GM21717 (cell line): ENCODE data around the gene ATP11A.
"Not testable (repeated sequence)": the region's sequence is repeated elsewhere in the genome, so short reads cannot be mapped to it uniquely, and the experiment has no call there.

Experiments used
- ATAC-seq: cut with Tn5 transposase; IDR thresholded peaks from one replicate; pipeline ENCODE4 v1.9.1; 2021; ENCODE audit warnings: mild to moderate bottlenecking, moderate library complexity; ENCODE audit not compliant: unreplicated experiment

Gene ATP11A

GRCh38 chr13:112708560-112709240 lies 18.9 kb downstream of the ATP11A start:
- ATAC-seq = no peak

DNA sequence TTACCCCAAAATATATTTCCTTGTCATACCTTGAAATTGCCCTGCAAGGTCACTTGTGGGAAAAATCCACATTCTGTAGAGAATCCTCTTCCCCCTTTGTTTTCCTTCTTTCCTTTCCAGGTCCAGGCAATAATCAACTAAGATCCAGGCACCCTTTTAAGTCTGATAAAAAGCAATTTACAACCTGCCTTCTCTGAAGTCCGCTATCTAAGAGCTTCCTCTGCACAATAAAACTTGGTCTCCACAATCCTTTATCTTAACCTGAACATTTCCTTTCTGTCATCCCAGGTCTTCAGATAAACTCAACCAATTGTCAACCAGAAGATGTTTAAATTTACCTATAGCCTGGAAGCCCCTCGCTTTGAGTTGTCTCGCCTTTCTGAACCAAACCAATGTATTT lies 19.5 kb downstream of the ATP11A start:
- not testable (repeated sequence) for ATAC-seq

DNA sequence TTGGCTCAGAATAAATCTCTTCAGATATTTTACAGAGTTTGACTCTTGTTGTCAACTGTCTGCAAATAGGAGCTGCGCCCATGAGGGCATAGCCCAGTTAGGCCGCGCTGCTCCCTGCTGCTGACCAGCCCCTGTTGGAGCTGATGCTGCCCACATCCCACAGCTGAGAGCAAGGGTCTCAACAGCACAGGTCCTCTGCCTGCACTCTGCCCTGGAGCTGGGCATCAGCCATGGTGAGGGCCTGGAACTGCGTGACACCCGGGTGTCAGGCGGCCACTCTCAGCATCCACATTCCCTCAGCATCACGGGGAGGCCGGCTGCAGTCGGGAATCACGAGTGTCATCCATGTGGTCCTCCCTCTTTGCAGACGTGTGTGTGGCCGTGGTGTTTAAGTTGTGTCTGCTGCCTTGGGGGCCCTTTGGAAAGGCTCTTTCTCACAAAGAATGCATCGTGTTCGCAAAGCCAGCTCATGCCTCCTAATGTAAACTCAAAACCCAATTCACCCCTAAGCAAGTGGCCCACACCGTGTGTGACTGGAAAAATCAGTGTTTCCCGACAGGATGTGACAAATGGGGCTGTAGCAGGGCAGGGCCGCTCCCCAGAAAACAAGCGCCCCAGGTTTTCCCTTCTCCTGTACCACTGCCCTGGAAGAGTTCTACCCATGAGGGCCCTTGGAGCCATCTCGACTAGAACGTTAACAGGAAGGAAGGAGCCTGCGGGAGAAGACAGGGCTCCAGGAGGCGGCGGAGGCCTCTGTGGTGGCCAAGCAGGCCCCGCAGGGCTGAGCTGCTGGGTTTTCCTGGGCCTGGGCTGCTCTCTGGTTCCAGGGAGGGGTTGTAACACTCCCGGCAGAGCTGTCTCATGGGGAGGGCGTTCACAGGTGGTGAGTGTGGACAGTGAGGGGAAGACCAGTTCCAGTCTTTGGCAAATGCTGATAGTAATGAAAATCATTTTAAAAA lies 20.3 kb downstream of the ATP11A start:
- ATAC-seq = no peak

DNA sequence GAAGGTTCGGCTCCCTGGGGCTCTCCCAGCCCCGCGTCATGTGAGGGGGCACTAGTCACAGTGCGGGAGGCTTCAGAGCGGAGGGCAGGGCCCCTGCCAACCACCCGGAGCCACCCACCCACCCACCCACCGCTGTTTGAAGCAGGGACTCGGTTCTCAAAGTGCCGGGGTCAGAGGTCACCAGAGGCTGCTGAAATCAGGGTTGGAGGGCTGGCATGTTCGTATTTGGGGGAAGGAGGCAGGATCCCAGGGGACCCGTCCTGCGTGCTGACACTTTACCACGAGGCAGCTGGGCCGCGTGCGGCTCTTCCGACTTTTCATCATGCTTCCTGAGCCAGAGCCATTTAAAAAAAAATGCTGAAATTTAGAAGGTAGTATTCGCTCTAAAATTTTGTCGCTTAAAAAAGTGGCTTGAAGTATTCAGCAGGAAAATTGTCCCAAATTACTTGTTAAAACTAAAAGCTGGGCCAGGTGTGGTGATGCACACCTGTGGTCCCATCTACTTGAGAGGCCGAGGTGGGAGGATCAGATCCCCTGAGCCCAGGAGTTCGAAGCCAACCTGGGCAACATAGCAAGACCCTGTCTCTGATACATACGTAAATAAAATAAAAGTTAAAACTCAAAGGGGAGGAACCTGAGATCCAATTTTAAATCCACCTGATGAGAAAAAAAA lies 21.2 kb downstream of the ATP11A start:
- ATAC-seq = no peak

GRCh38 chr13:112711528-112712265 lies 21.9 kb downstream of the ATP11A start:
- no peak for ATAC-seq

DNA sequence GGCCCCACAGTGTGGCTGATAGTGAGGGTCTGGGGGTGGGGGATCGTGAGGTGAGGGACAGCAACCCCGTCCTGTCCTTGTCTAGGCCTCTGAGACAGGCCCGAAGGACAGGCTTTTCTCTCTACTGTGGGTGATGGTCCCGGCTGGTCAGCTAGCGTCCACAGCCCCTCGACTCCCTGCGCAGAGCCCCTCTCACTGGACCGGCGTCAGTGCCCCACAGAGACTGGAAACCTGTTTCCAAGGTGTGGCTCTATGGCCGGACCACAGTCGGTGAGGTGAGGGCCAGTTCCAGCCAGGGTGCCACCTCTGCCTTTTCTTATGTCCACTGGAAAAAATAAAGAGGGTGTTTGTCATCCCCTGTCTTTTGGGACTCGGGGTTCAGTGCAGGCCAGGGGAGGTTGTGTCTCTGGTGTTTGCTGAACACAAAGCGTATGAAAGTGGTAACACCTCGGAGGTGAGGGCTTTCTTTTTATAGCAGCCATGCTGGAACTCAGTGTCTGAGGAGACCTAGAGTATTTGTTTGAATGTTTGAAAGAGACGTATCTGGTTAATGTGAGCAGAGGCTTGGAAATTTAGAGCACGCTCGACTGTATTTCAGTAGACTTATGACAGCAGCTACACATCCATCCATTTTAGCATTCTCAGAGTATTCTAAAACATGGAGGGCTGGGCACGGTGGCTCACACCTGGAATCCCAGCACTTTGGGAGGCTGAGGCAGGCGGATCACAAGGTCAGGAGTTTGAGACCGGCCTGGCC lies 22.8 kb downstream of the ATP11A start:
- no peak for ATAC-seq

GRCh38 chr13:112713517-112714253 lies 23.8 kb downstream of the ATP11A start:
- no peak for ATAC-seq

DNA sequence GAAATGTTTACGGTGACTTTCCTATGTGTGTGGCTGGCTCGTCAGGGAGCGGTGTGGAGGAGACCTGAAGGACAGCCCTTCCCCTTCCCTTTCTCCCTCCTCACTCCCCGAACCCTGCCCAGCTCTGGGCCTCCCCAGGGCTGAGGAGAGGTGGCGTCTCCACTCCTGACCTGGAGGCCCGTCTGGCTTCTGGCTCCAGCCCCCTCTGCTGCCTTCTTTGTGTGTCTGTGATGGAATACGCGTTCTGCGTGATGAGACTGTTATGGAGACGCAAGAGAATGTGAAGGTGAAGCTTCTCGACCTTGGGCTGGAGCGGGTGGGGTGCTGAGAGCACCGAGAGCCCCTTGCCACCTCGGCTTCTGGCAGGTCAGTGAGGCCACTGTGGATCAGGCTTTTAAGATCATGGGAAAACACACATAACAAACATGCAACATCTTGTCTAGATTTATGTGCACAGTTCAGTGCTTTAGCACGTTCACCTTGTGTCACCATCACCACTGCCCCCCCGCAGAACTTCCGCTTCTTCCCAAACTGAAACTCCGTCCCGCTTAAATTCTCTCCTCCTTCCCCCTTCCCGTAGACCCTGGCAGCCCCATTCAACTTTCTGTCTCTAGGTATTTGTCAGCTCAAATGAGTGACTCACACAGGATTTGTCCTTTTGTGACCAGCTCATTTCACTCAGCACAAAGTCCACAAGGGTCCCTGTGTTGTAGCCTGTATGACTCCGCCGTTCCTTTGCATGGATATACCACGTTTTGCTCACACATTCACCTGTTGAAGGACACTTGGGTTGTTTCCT lies 24.7 kb downstream of the ATP11A start:
- no peak for ATAC-seq

- no peak for ATAC-seq
Observed at GRCh38 chr13:112715210-112715609, 25.4 kb downstream of the ATP11A start.

DNA sequence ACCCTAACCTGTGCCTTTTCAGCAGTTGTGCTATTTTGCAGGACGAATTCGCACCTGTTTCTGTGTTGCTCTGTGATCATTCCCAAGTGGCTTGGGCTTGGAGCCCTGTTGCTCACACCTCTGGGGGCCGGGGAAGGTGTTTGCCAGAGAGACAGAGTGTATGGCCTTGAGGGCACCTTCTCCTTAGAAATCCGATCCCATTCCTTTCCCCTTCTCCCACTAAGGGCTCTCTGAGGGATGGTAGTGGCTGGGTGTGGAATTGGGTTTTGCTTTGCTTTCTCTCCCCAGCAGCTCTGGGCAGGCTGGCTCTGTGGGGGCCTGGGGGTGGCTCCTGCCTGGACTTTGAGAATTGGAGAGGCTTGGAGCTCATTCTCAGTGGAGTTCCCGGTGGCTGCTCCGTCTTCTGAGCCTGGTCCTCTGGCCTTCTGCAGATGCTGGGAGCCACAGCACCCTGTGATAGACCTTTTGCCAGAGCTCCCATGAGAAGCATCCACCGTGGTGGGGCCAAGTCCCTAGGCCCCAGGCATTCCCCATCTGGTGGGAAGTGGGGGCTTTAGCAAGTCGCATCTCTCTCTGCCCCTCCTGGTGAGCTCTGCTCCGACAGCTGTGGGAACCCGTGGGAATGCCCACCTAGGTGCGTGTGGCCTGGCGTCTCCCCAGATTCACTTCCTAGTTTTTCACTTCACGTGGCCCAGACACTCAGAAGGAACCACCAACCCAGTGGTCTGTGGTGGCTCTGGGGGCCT lies 26.1 kb downstream of the ATP11A start:
- no peak for ATAC-seq

- ATAC-seq = no peak
Observed at GRCh38 chr13:112716461-112716820, 26.6 kb downstream of the ATP11A start.

- ATAC-seq = no peak
Observed at GRCh38 chr13:112716841-112717520, 27.1 kb downstream of the ATP11A start.

GRCh38 chr13:112718318-112718717 lies 28.5 kb downstream of the ATP11A start:
- ATAC-seq = no peak

- no peak for ATAC-seq
Observed at GRCh38 chr13:112719016-112719415, 29.2 kb downstream of the ATP11A start.

GRCh38 chr13:112719556-112719955 lies 29.7 kb downstream of the ATP11A start:
- no peak for ATAC-seq

GRCh38 chr13:112720251-112720650 lies 30.4 kb downstream of the ATP11A start:
- ATAC-seq = no peak

GRCh38 chr13:112720814-112721197 lies 31.0 kb downstream of the ATP11A start:
- ATAC-seq = no peak
